IMR-90 (cell line): Measurements from ENCODE around the gene PARVB. TPM values are rescaled to one million over a fixed set of nuclear protein-coding genes. Genes with fewer than 3 reads are reported as not detected.

Experiments
- ATAC-seq: fragments of 200-7000 bp; cut with Tn5 transposase; 2 replicates; pipeline ENCODE4 v1.9.1; 2020; ENCODE audit warnings: low read depth, mild to moderate bottlenecking, moderate library complexity
- BruUV-seq: library from RNA; stranded (reverse); fragments of 400-500 nt; replicated peaks from 2 replicates; lab custom pipeline; 2021; lab: Mats Ljungman, UMichigan
- CTCF ChIA-PET: fragments of 300-600 bp; formaldehyde crosslinking; extraction: SDS; loops from one replicate; lab custom pipeline; 2021; ENCODE audit warnings: antibody characterized with exemption; lab: Yijun Ruan, JAX
- POLR2A ChIA-PET: fragments of 300-600 bp; sonication (Branson Sonifier 250); formaldehyde crosslinking; loops from one replicate; lab custom pipeline; 2022; ENCODE audit warnings: antibody characterized with exemption; ENCODE audit not compliant: unreplicated experiment; lab: Charles Lee
- DNase-seq: peaks from one replicate; pipeline ENCODE4 v3.0.0; 2013
- H2AFZ ChIP-seq: replicated peaks from 2 replicates; pipeline ENCODE3; 2013; ENCODE audit warnings: low read length, mild to moderate bottlenecking; ENCODE audit not compliant: poor library complexity
- H2AK5ac ChIP-seq: 2 replicates; pipeline ENCODE4 v1.6.1; 2013; ENCODE audit warnings: low read depth, low read length, inconsistent platforms
- H2AK9ac ChIP-seq: replicated peaks from 2 replicates; pipeline ENCODE3; 2013; ENCODE audit warnings: mild to moderate bottlenecking, low read depth, low read length, moderate library complexity; ENCODE audit not compliant: poor library complexity
- H2BK120ac ChIP-seq: 2 replicates; pipeline ENCODE4 v1.6.1; 2013; ENCODE audit warnings: low read depth, low read length, inconsistent platforms
- H2BK15ac ChIP-seq: 3 replicates; pipeline ENCODE4 v1.6.1; 2013; ENCODE audit warnings: low read depth, low read length, inconsistent platforms
- H2BK20ac ChIP-seq: 2 replicates; pipeline ENCODE4 v1.6.1; 2013; ENCODE audit warnings: low read depth, mild to moderate bottlenecking, inconsistent platforms, low read length, moderate library complexity
- H2BK5ac ChIP-seq: 2 replicates; pipeline ENCODE4 v1.6.1; 2013; ENCODE audit warnings: mild to moderate bottlenecking, low read depth, low read length, inconsistent platforms; ENCODE audit not compliant: poor library complexity, severe bottlenecking
- H3K14ac ChIP-seq: replicated peaks from 2 replicates; pipeline ENCODE4 v1.6.1; 2013; ENCODE audit warnings: low read depth, low read length, inconsistent platforms
- H3K18ac ChIP-seq: 2 replicates; pipeline ENCODE4 v1.6.1; 2013; ENCODE audit warnings: low read depth, low read length, control low read depth
- H3K23ac ChIP-seq: 2 replicates; pipeline ENCODE4 v1.6.1; 2013; ENCODE audit warnings: low read depth, low read length, inconsistent platforms
- H3K27ac ChIP-seq: 2 replicates; pipeline ENCODE4 v1.5.1; 2013; ENCODE audit warnings: mild to moderate bottlenecking, control low read depth, low read length; ENCODE audit not compliant: insufficient read depth
- H3K27me3 ChIP-seq: 2 replicates; pipeline ENCODE4 v1.6.1; 2013; ENCODE audit warnings: low read length; ENCODE audit not compliant: control insufficient read depth, insufficient read depth
- H3K36me3 ChIP-seq: 2 replicates; pipeline ENCODE4 v1.6.1; 2013; ENCODE audit warnings: low read length, mixed read lengths; ENCODE audit not compliant: control insufficient read depth, insufficient read depth
- H3K4ac ChIP-seq: 2 replicates; pipeline ENCODE4 v1.6.1; 2013; ENCODE audit warnings: low read depth, low read length, inconsistent platforms
- H3K4me1 ChIP-seq: 2 replicates; pipeline ENCODE4 v1.6.1; 2013; ENCODE audit warnings: low read length, mixed read lengths; ENCODE audit not compliant: control insufficient read depth, insufficient read depth
- H3K4me2 ChIP-seq: 2 replicates; pipeline ENCODE4 v1.6.1; 2013; ENCODE audit warnings: low read depth, mild to moderate bottlenecking, control low read depth, low read length, moderate library complexity
- H3K4me3 ChIP-seq: 2 replicates; pipeline ENCODE4 v1.5.1; 2013; ENCODE audit warnings: low read depth, mild to moderate bottlenecking, control low read depth, low read length, moderate library complexity; ENCODE audit not compliant: insufficient read depth
- H3K56ac ChIP-seq: 2 replicates; pipeline ENCODE4 v1.6.1; 2013; ENCODE audit warnings: low read length, inconsistent platforms; ENCODE audit not compliant: insufficient read depth; ENCODE audit errors: extremely low read depth
- H3K79me1 ChIP-seq, 2 experiments: 2 replicates each; pipeline ENCODE4 v1.6.1; 2013; ENCODE audit warnings: low read length in 2 of 2, inconsistent platforms in 1 of 2, low read depth in 1 of 2
- H3K9ac ChIP-seq: 2 replicates; pipeline ENCODE4 v1.6.1; 2013; ENCODE audit warnings: low read depth, low read length, control low read depth
- H3K9me1 ChIP-seq: 2 replicates; pipeline ENCODE4 v1.6.1; 2013; ENCODE audit warnings: low read length, inconsistent platforms; ENCODE audit not compliant: insufficient read depth
- H3K9me3 ChIP-seq: 2 replicates; pipeline ENCODE4 v1.6.1; 2013; ENCODE audit warnings: low read length; ENCODE audit not compliant: control insufficient read depth, insufficient read depth
- H4K20me1 ChIP-seq: 2 replicates; pipeline ENCODE4 v1.6.1; 2013; ENCODE audit warnings: low read length, inconsistent platforms; ENCODE audit not compliant: insufficient read depth
- H4K5ac ChIP-seq: 2 replicates; pipeline ENCODE4 v1.6.1; 2013; ENCODE audit warnings: mild to moderate bottlenecking, low read depth, low read length, control low read depth
- H4K8ac ChIP-seq, 2 experiments: 2 replicates each; pipeline ENCODE4 v1.6.1; 2013; ENCODE audit warnings: low read depth in 2 of 2, low read length in 2 of 2, control low read depth in 1 of 2, inconsistent platforms in 1 of 2
- H4K91ac ChIP-seq: 2 replicates; pipeline ENCODE4 v1.6.1; 2013; ENCODE audit warnings: low read depth, low read length, inconsistent platforms; ENCODE audit not compliant: insufficient read depth
- BHLHE40 ChIP-seq: fragments of 150-350 bp; IDR thresholded peaks from 2 replicates; pipeline ENCODE4 v1.6.1; 2016; ENCODE audit warnings: mild to moderate bottlenecking, low read depth, low read length
- CEBPB ChIP-seq: IDR thresholded peaks from 2 replicates; pipeline ENCODE4 v1.6.1; 2012; ENCODE audit warnings: low read depth, low read length, improper control_type of control experiment
- CTCF ChIP-seq: conservative IDR thresholded peaks from 2 replicates; pipeline ENCODE4 v1.5.1; 2012; ENCODE audit warnings: mild to moderate bottlenecking, low read depth, low read length, improper control_type of control experiment
- ELK1 ChIP-seq: fragments of 150-350 bp; IDR thresholded peaks from 2 replicates; pipeline ENCODE4 v1.6.1; 2016; ENCODE audit warnings: low read depth, mild to moderate bottlenecking, low read length, moderate library complexity, borderline replicate concordance
- FOS ChIP-seq: fragments of 150-350 bp; IDR thresholded peaks from 2 replicates; pipeline ENCODE4 v1.6.1; 2016; ENCODE audit warnings: low read depth, low read length
- RCOR1 ChIP-seq: IDR thresholded peaks from 2 replicates; pipeline ENCODE4 v1.6.1; 2012; ENCODE audit warnings: mild to moderate bottlenecking, low read length, improper control_type of control experiment; ENCODE audit not compliant: insufficient replicate concordance
- USF2 ChIP-seq: fragments of 150-350 bp; IDR thresholded peaks from 2 replicates; pipeline ENCODE4 v1.6.1; 2017; ENCODE audit warnings: mild to moderate bottlenecking, antibody characterized with exemption, low read length, low read depth
- WGBS, 2 experiments: methylation state at CpG; one replicate each; pipeline versions ENCODE4 v1.1.5 to v1.1.7; 2013; ENCODE audit warnings: missing lambda C conversion rate in 2 of 2; ENCODE audit not compliant: insufficient read length in 1 of 2; ENCODE audit errors: extremely low coverage in 2 of 2; 5-methylcytosine and 5-hydroxymethylcytosine counted together
- dilution Hi-C: fragments of 300-500 bp; cut with HindIII; formaldehyde crosslinking; loops from one replicate; pipeline ENCODE4 v1.14.3; 2018; ENCODE audit warnings: low sequenced_read_pairs; ENCODE audit not compliant: unreplicated experiment
- in situ Hi-C: fragments of 300-500 bp; cut with MboI; formaldehyde crosslinking; loops from 3 replicates; pipeline ENCODE4 v1.14.3; 2019; ENCODE audit warnings: low sequenced_read_pairs, inconsistent platforms, mixed read lengths
- intact Hi-C: fragments of 100-400 bp; cut with micrococcal nuclease; formaldehyde crosslinking; loops from 2 replicates; pipeline ENCODE4 v1.10.0; 2022
- polyA plus RNA-seq, 3 experiments: library from polyadenylated mRNA; depleted of rRNA; stranded (reverse); fragments of >200 nt; gene quantifications; 2 replicates each; pipeline ENCODE4 v1.2.3, GENCODE V29; 2012; ENCODE audit warnings: low replicate concordance in 1 of 3
- total RNA-seq: library from RNA; depleted of rRNA; stranded (reverse); fragments of >200 nt; gene quantifications from 2 replicates; pipeline ENCODE4 v1.2.3, GENCODE V29; 2012

Gene PARVB
- total and polyA plus RNA-seq, 2 of the 4 experiments (the other 2 are of a cell fraction), result 44.3 to 53.9 TPM

DNA sequence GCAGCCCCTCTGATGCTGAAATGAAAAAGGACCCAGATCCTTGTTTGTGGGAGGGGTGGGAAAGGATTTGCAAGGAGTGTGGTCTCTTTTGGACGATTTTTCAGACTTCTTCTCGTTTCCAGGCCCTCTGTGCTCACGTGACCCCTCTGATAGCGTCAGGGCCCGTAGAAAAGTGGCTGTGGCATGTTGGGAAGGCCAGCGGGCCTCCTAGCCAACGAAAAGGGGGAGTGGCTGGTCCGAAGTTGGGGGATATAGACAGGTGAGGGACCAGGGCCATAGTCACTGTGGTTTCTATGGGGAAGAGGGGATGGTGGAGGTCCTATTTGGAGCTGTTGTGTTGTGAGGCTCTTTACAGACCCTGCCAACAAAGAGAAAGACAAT lies 6.6 kb downstream of the PARVB start:
- no CpG with 5 or more reads among the region's 8 CpGs for WGBS, 2 experiments
- no peak overlapping the region for H3K4me2 ChIP-seq

More for the DNA sequence above, 6.6 kb downstream of the PARVB start:
- no peak overlapping the region for H4K8ac ChIP-seq
- no peak overlapping the region for H3K23ac ChIP-seq
- H2BK5ac ChIP-seq, result no peak overlapping the region
- intact Hi-C loops (no loop called here), dilution Hi-C loops (no loop called here), in situ Hi-C loops (no loop called here)
- H3K27me3 ChIP-seq, result no peaks in the 10 kb centered on the region
- H2BK15ac ChIP-seq, result no peak overlapping the region
- no peak overlapping the region for H3K18ac ChIP-seq
- peaks cover 12 to 65% of the 10 kb centered on the region in 2 experiments for H3K79me1 ChIP-seq
- TF ChIP-seq CTCF (no peak), RCOR1 (no peak), FOS (no peak), USF2 (no peak), ELK1 (no peak), BHLHE40 (no peak), CEBPB (no peak)
- H3K36me3 ChIP-seq, result no peaks in the 10 kb centered on the region
- no peak overlapping the region for H2AFZ ChIP-seq
- H3K9me3 ChIP-seq, result no peaks in the 10 kb centered on the region
- H2AK5ac ChIP-seq, result no peak overlapping the region
- no peak overlapping the region for H4K5ac ChIP-seq
- H3K9ac ChIP-seq, result no peak overlapping the region
- ChIA-PET CTCF (no interaction called here), POLR2A (no interaction called here)
- H3K9me1 ChIP-seq, result 0 out of 2 replicates have a peak, but pooled peaks cover 2% of the 10 kb centered on the region
- H2BK20ac ChIP-seq, result no peak overlapping the region
- no TSS peak for BruUV-seq
- no peak overlapping the region for H3K14ac ChIP-seq
- DNase-seq (no peak), ATAC-seq (no peak)
- no peaks in the 10 kb centered on the region for H4K20me1 ChIP-seq
- H2BK120ac ChIP-seq, result no peak overlapping the region
- H3K4me1 ChIP-seq, result peaks cover 5% of the 10 kb centered on the region
- no peak overlapping the region for H3K4me3 ChIP-seq
- H3K27ac ChIP-seq, result no peak overlapping the region
- no peak overlapping the region for H2AK9ac ChIP-seq
- H3K56ac ChIP-seq, result no peak overlapping the region
- no peak overlapping the region for H4K91ac ChIP-seq
- H3K4ac ChIP-seq, result no peak overlapping the region
